ENCODE results near the gene ALB.
"Not testable (repeated sequence)": the region's sequence is repeated elsewhere in the genome, so short reads cannot be mapped to it uniquely, and the experiment has no call there.

Gene ALB

GRCh38 chr4:73404042-73404441, at the start of gene ALB:
ALB (plus strand) TSS chr4:73404287; CDS start chr4:73404328, 41 bp downstream.
- Mint-ChIP-seq H3K4me3 (no peak within 1 kb of the TSS), H3K27me3 (no peaks in the 10 kb centered on the region), H3K36me3 (ENCODE audit: low read depth) (no peaks in the 10 kb centered on the region), H3K27ac (no peak within 1 kb of the TSS), H3K9me3 (no peaks in the 10 kb centered on the region), H3K4me1 (no peaks in the 10 kb centered on the region)
- ATAC-seq (no peak), DNase-seq (no peak)

- DNase-seq; H3K4me3 Mint-ChIP-seq; ATAC-seq; H3K4me1 Mint-ChIP-seq; H3K27me3 Mint-ChIP-seq; H3K36me3 Mint-ChIP-seq (ENCODE audit: low read depth); H3K27ac Mint-ChIP-seq: not testable (repeated sequence)
- peaks cover 20% of the 10 kb centered on the region for H3K9me3 Mint-ChIP-seq
These were observed 46.9 kb upstream of the ALB start for GRCh38 chr4:73357174-73357573.

DNA sequence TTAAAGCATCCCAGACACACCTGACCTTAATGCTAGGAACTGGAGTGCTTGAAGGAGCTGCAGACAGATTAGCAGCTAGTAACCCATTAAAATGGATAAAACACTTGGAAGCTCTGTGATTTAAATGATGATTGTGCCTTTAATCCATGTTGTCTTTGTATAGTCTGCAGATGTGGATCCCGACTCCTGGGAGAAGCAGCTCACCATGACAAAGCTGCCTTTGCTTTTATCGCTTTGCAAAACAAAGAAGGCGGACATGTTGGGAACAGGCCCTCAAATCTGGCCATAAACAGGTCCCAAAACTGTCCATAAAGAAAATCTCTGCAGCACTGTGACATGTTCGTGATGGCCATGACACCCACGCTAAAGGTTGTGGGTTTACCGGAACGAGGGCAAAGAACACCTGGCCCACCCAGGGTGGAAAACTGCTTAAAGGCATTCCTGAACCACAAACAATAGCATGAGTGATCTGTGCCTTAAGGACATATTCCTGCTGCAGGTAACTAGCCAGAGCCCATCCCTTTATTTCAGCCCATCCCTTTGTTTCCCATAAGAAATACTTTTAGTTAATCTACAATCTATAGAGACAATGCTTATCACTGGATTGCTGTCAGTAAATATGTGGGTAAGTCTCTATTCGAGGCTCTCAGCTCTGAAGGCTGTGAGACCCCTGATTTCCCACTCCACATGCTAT, 34.4 kb upstream of the ALB start:
- not testable (repeated sequence) for H3K9me3 Mint-ChIP-seq; H3K4me1 Mint-ChIP-seq; ATAC-seq; H3K27ac Mint-ChIP-seq; H3K36me3 Mint-ChIP-seq (ENCODE audit: low read depth); H3K4me3 Mint-ChIP-seq; DNase-seq; H3K27me3 Mint-ChIP-seq

DNA sequence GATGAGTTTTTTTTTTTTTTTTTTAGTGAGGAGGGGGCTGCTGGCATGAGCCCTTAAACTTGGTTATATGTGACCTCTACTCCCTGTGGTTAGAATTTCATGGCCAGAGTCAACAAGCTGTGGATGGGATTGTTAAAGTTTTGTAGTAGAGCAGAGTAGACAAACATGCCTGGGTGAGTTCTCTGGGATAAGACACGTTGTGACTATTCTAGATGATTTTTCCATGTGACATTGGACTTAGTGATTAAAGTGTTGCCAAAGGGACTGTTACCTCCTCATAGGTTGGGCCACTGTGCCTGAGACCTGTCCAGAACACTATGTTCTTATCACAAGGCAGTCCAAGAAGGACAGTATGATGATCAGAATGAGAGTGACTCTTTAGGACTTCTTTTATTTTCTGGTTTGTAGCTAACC, 28.8 kb upstream of the ALB start:
- H3K27ac Mint-ChIP-seq = no peak overlapping the region
- peaks cover 5% of the 10 kb centered on the region for H3K27me3 Mint-ChIP-seq
- H3K9me3 Mint-ChIP-seq = peaks cover 3% of the 10 kb centered on the region
- no peak overlapping the region for H3K4me3 Mint-ChIP-seq
- ATAC-seq = no peak
- H3K4me1 Mint-ChIP-seq = no peaks in the 10 kb centered on the region
- H3K36me3 Mint-ChIP-seq (ENCODE audit: low read depth) = no peaks in the 10 kb centered on the region
- no peak for DNase-seq

- H3K4me1 Mint-ChIP-seq = no peaks in the 10 kb centered on the region
- no peak overlapping the region for H3K4me3 Mint-ChIP-seq
- H3K9me3 Mint-ChIP-seq = no peaks in the 10 kb centered on the region
- no peak overlapping the region for H3K27ac Mint-ChIP-seq
- H3K36me3 Mint-ChIP-seq (ENCODE audit: low read depth) = no peaks in the 10 kb centered on the region
- ATAC-seq (no peak), DNase-seq (no peak)
- peaks cover 5% of the 10 kb centered on the region for H3K27me3 Mint-ChIP-seq
These were observed 27.8 kb upstream of the ALB start for GRCh38 chr4:73376251-73376650.

- ATAC-seq = no peak
- Mint-ChIP-seq H3K9me3 (no peaks in the 10 kb centered on the region), H3K36me3 (ENCODE audit: low read depth) (no peaks in the 10 kb centered on the region), H3K4me3 (no peak overlapping the region), H3K27ac (no peak overlapping the region), H3K27me3 (peaks cover 5% of the 10 kb centered on the region), H3K4me1 (no peaks in the 10 kb centered on the region)
- no peak for DNase-seq
These were observed 27.1 kb upstream of the ALB start for GRCh38 chr4:73376976-73377375.

GRCh38 chr4:73378887-73379286, 25.2 kb upstream of the ALB start:
- Mint-ChIP-seq H3K27ac (no peak overlapping the region), H3K4me3 (no peak overlapping the region), H3K27me3 (peaks cover 5% of the 10 kb centered on the region), H3K4me1 (no peaks in the 10 kb centered on the region), H3K36me3 (ENCODE audit: low read depth) (no peaks in the 10 kb centered on the region), H3K9me3 (no peaks in the 10 kb centered on the region)
- no peak for DNase-seq
- ATAC-seq = no peak

DNA sequence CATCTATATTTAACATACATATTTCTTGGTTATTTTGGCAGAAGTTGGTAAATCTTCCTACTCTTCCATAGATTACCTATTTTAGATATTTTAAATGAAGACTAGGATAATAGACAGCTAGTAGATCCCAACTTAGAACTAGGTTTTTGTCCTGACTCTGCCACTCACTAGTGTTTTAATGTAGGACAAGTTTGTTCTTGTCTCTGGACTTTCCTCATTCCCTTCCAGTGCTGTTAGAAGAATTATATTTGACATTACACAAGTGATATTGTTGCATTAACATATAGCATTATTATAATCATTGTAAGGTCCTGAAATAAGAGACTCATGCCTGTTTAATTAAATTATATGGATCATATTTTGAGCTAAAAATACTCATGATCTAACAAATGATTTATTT, 24.1 kb upstream of the ALB start:
- no peaks in the 10 kb centered on the region for H3K36me3 Mint-ChIP-seq (ENCODE audit: low read depth)
- no peaks in the 10 kb centered on the region for H3K9me3 Mint-ChIP-seq
- no peak overlapping the region for H3K27ac Mint-ChIP-seq
- no peak overlapping the region for H3K4me3 Mint-ChIP-seq
- no peak for ATAC-seq
- H3K27me3 Mint-ChIP-seq = peaks cover 4% of the 10 kb centered on the region
- no peak for DNase-seq
- no peaks in the 10 kb centered on the region for H3K4me1 Mint-ChIP-seq

DNA sequence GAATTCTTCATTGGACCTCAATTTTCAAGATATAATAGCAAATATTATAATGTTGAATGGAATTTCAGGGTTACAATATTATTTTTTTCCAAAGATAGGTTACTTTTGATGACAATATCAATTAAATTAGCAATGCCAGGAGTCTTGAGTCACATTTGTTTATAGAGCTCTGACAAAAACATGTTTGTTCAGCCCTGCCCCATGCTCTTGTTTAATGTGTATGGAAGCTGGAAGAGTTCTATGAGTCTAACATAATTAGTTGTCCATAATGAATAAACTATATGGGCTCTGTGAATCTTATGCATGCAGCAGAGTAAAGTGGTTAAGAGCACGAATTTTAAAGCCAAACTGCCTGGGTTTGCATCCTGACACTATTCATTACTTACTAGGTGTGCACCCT, 22.9 kb upstream of the ALB start:
- peaks cover 8% of the 10 kb centered on the region for H3K9me3 Mint-ChIP-seq
- ATAC-seq (no peak), DNase-seq (no peak)
- H3K27ac Mint-ChIP-seq = no peak overlapping the region
- peaks cover 1% of the 10 kb centered on the region for H3K27me3 Mint-ChIP-seq
- H3K4me1 Mint-ChIP-seq = no peaks in the 10 kb centered on the region
- H3K36me3 Mint-ChIP-seq (ENCODE audit: low read depth) = no peaks in the 10 kb centered on the region
- no peak overlapping the region for H3K4me3 Mint-ChIP-seq

DNA sequence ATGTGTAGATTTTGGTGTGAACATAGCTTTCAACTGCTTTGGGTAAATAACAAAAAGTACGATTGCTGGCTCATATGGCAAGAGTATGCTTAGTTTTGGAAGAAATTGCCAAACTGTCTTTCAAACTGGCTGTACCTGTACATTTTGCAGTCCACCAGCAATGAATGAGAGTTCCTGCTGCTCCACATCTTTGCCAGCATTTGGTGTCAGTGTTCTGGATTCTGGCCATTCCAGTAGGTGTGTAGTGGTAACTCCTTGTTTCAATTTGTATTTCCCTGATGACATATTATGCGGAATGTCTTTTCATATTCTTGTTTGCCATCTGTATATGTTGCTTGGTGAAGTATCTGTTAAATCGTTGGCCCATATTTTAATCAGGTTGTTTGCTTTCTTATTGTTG, 20.6 kb upstream of the ALB start:
- no peaks in the 10 kb centered on the region for H3K36me3 Mint-ChIP-seq (ENCODE audit: low read depth)
- H3K27ac Mint-ChIP-seq = no peak overlapping the region
- no peak overlapping the region for H3K4me3 Mint-ChIP-seq
- ATAC-seq (no peak), DNase-seq (no peak)
- H3K27me3 Mint-ChIP-seq = no peaks in the 10 kb centered on the region
- H3K9me3 Mint-ChIP-seq = peaks cover 13% of the 10 kb centered on the region
- no peaks in the 10 kb centered on the region for H3K4me1 Mint-ChIP-seq

DNA sequence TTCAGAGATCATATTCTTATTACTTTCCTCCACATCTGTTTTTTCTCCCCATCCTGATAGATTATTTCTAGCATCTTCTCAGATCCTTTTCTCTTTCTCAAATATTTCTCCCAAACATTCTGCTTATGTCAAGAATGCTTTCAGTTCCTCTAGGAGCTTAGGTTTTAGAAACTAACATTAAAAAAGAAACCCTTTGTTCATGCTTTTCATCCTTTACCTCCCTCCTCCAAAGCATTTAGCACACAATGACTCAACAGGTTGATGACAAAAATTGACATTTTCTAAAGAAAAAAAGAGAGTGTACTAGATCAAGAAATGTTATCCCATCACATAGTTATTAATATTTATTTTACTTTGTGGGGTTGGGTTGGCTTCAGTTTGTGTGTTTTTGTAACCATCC, 16.5 kb upstream of the ALB start:
- Mint-ChIP-seq H3K9me3 (peaks cover 13% of the 10 kb centered on the region), H3K4me3 (no peak overlapping the region), H3K27me3 (no peaks in the 10 kb centered on the region), H3K4me1 (no peaks in the 10 kb centered on the region), H3K36me3 (ENCODE audit: low read depth) (no peaks in the 10 kb centered on the region), H3K27ac (no peak overlapping the region)
- DNase-seq = no peak
- no peak for ATAC-seq

- Mint-ChIP-seq H3K9me3 (peaks cover 13% of the 10 kb centered on the region), H3K27ac (no peak overlapping the region), H3K4me3 (no peak overlapping the region), H3K36me3 (ENCODE audit: low read depth) (no peaks in the 10 kb centered on the region), H3K4me1 (no peaks in the 10 kb centered on the region), H3K27me3 (no peaks in the 10 kb centered on the region)
- no peak for DNase-seq
- no peak for ATAC-seq
These were observed 15.2 kb upstream of the ALB start for GRCh38 chr4:73388887-73389286.

- H3K27me3 Mint-ChIP-seq; H3K4me3 Mint-ChIP-seq; H3K36me3 Mint-ChIP-seq (ENCODE audit: low read depth); H3K27ac Mint-ChIP-seq; ATAC-seq; H3K4me1 Mint-ChIP-seq; DNase-seq: not testable (repeated sequence)
- peaks cover 13% of the 10 kb centered on the region for H3K9me3 Mint-ChIP-seq
These were observed 14.4 kb upstream of the ALB start for GRCh38 chr4:73389663-73390062.

- Mint-ChIP-seq H3K9me3 (no peaks in the 10 kb centered on the region), H3K4me1 (no peaks in the 10 kb centered on the region), H3K4me3 (no peak overlapping the region), H3K27ac (no peak overlapping the region), H3K36me3 (ENCODE audit: low read depth) (no peaks in the 10 kb centered on the region), H3K27me3 (no peaks in the 10 kb centered on the region)
- no peak for DNase-seq
- no peak for ATAC-seq
These were observed 12.3 kb upstream of the ALB start for GRCh38 chr4:73391774-73392173.

- no peaks in the 10 kb centered on the region for H3K27me3 Mint-ChIP-seq
- H3K27ac Mint-ChIP-seq = no peak overlapping the region
- DNase-seq (no peak), ATAC-seq (no peak)
- no peaks in the 10 kb centered on the region for H3K4me1 Mint-ChIP-seq
- no peak overlapping the region for H3K4me3 Mint-ChIP-seq
- H3K9me3 Mint-ChIP-seq = no peaks in the 10 kb centered on the region
- no peaks in the 10 kb centered on the region for H3K36me3 Mint-ChIP-seq (ENCODE audit: low read depth)
These were observed 11.2 kb upstream of the ALB start for GRCh38 chr4:73392936-73393335.

DNA sequence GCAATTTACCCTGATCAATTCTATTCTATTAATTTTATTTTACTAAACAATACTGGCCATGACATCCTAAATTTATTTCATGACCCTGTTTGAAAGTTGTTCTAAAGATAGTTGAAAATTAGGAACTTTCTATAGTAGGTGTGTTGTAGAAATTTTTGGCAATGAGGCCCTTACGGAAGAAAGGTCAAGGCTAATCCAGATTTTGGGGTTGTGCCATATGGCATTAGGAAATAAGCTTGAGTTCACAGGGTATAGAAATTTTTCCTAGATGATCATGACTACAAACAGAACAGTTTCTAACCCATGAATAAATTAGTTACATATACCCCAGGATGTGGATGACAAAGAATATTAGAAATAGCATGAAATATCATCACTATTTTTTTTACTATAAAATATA, 7.8 kb upstream of the ALB start:
- Mint-ChIP-seq H3K9me3 (no peaks in the 10 kb centered on the region), H3K4me1 (no peaks in the 10 kb centered on the region), H3K36me3 (ENCODE audit: low read depth) (no peaks in the 10 kb centered on the region), H3K27me3 (no peaks in the 10 kb centered on the region), H3K27ac (no peak overlapping the region), H3K4me3 (no peak overlapping the region)
- DNase-seq (no peak), ATAC-seq (no peak)
